Measurements from ENCODE around the gene CDH5.

DNA sequence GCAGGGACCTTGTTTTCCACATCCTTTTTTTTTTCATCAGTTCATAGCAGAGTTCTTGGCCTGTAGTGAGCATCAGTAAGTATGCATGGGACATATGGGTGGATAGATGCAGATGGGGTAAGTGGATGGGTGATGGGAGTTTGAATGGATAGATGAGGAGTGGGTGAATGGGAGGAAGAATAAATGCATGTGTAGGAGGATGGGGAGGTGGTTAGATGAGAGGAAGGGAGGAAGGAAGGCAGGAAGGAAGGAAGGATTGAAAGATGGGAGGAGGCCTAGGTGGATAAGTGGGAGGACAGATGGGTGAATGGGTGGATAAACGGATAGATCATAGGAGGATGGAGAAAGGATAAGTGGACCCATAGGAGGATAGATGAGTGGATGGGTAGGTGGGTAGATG lies 56.7 kb downstream of the CDH5 start:
- no peak for TF ChIP-seq SIN3A (conservative IDR thresholded peaks at IDR 0.05 in 1 of 2, IDR thresholded peaks at IDR 0.05 in 1 of 2; ENCODE audit: low read depth in 1 of 2, low read length in 2 of 2)
- TF ChIP-seq CREB1 (IDR thresholded peaks at IDR 0.05) = no peak
- TF ChIP-seq, protein P1, sequence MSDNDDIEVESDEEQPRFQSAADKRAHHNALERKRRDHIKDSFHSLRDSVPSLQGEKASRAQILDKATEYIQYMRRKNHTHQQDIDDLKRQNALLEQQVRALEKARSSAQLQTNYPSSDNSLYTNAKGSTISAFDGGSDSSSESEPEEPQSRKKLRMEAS (IDR thresholded peaks at IDR 0.05) = no peak
- no peak for TF ChIP-seq ZNF274 (IDR thresholded peaks at IDR 0.05; ENCODE audit: borderline replicate concordance, extremely low read depth, low read length)
- TF ChIP-seq EZH2 (IDR thresholded peaks at IDR 0.05; ENCODE audit: low read depth, low read length, severe bottlenecking) = no peak
- TF ChIP-seq, protein P2, sequence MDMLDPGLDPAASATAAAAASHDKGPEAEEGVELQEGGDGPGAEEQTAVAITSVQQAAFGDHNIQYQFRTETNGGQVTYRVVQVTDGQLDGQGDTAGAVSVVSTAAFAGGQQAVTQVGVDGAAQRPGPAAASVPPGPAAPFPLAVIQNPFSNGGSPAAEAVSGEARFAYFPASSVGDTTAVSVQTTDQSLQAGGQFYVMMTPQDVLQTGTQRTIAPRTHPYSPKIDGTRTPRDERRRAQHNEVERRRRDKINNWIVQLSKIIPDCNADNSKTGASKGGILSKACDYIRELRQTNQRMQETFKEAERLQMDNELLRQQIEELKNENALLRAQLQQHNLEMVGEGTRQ (IDR thresholded peaks at IDR 0.05; ENCODE audit: low read length) = no peak
- no peak for TF ChIP-seq BRCA1 (IDR thresholded peaks at IDR 0.05; ENCODE audit: low read depth, low read length)
- no peak for TF ChIP-seq ATF2 (IDR thresholded peaks at IDR 0.05; ENCODE audit: low read length)
- no peak for TF ChIP-seq JUN (IDR thresholded peaks at IDR 0.05; ENCODE audit: low read depth, low read length)
